ENCODE data around the gene KCNK4.

Gene KCNK4

GRCh38 chr11:64262271-64263002 is 28.7 kb upstream of the KCNK4 start:
- Mint-ChIP-seq H3K36me3 (ENCODE audit: low read depth) (peaks cover 21% of the 10 kb centered on the region), H3K4me1 (peaks cover 27% of the 10 kb centered on the region), H3K27ac (no peak overlapping the region), H3K4me3 (no peak overlapping the region), H3K9me3 (no peaks in the 10 kb centered on the region), H3K27me3 (ENCODE audit: low read depth, poor library complexity) (peaks cover 2% of the 10 kb centered on the region)
- no peak for DNase-seq
- no peak for TF ChIP-seq CTCF (IDR thresholded peaks at IDR 0.05)

- Mint-ChIP-seq H3K36me3 (ENCODE audit: low read depth) (peaks cover 16% of the 10 kb centered on the region), H3K4me1 (peaks cover 35% of the 10 kb centered on the region), H3K27ac (peak overlapping the region; percentile 59), H3K4me3 (no peak overlapping the region), H3K27me3 (ENCODE audit: low read depth, poor library complexity) (peaks cover 2% of the 10 kb centered on the region), H3K9me3 (no peaks in the 10 kb centered on the region)
- peak; percentile 60 for DNase-seq
- no peak for TF ChIP-seq CTCF (IDR thresholded peaks at IDR 0.05)
Measured at GRCh38 chr11:64263021-64263946, 27.8 kb upstream of the KCNK4 start.

- Mint-ChIP-seq H3K9me3 (no peaks in the 10 kb centered on the region), H3K36me3 (ENCODE audit: low read depth) (peaks cover 16% of the 10 kb centered on the region), H3K4me3 (no peak overlapping the region), H3K27me3 (ENCODE audit: low read depth, poor library complexity) (peaks cover 2% of the 10 kb centered on the region), H3K4me1 (peaks cover 42% of the 10 kb centered on the region), H3K27ac (peak overlapping the region; percentile 88)
- no peak for DNase-seq
- TF ChIP-seq CTCF (IDR thresholded peaks at IDR 0.05): no peak
Measured at GRCh38 chr11:64263947-64264317, 27.2 kb upstream of the KCNK4 start.

GRCh38 chr11:64264371-64264852 is 26.7 kb upstream of the KCNK4 start:
- H3K9me3 Mint-ChIP-seq: no peaks in the 10 kb centered on the region
- TF ChIP-seq CTCF (IDR thresholded peaks at IDR 0.05): no peak
- no peak for DNase-seq
- peak overlapping the region; percentile 88 for H3K27ac Mint-ChIP-seq
- H3K27me3 Mint-ChIP-seq (ENCODE audit: low read depth, poor library complexity): peaks cover 2% of the 10 kb centered on the region
- peaks cover 14% of the 10 kb centered on the region for H3K36me3 Mint-ChIP-seq (ENCODE audit: low read depth)
- peaks cover 42% of the 10 kb centered on the region for H3K4me1 Mint-ChIP-seq
- no peak overlapping the region for H3K4me3 Mint-ChIP-seq

- H3K9me3 Mint-ChIP-seq: no peaks in the 10 kb centered on the region
Measured at GRCh38 chr11:64265176-64266160, 25.6 kb upstream of the KCNK4 start.

More at GRCh38 chr11:64265176-64266160, 25.6 kb upstream of the KCNK4 start:
- no peaks in the 10 kb centered on the region for H3K27me3 Mint-ChIP-seq (ENCODE audit: low read depth, poor library complexity)
- H3K27ac Mint-ChIP-seq: no peak overlapping the region
- peaks cover 5% of the 10 kb centered on the region for H3K36me3 Mint-ChIP-seq (ENCODE audit: low read depth)
- H3K4me3 Mint-ChIP-seq: no peak overlapping the region
- no peak for DNase-seq
- peaks cover 42% of the 10 kb centered on the region for H3K4me1 Mint-ChIP-seq
- no peak for TF ChIP-seq CTCF (IDR thresholded peaks at IDR 0.05)
